ENCODE measurements around the gene PTPRK. TPM values are rescaled to one million over a fixed set of nuclear protein-coding genes. Genes with fewer than 3 reads are reported as not detected.

Gene PTPRK
- total RNA-seq, 1 experiment from 2014 or later, result 94.4 TPM

- BruUV-seq (replicated peaks), result no TSS peak
- DNase-seq, result no peak
- ChIA-PET CTCF (no interaction called here), POLR2A (no interaction called here)
- H3K27me3 Mint-ChIP-seq (ENCODE audit: insufficient read depth, unreplicated experiment), result no peaks in the 10 kb centered on the region
- H3K4me1 Mint-ChIP-seq (ENCODE audit: low read depth, unreplicated experiment), result no peaks in the 10 kb centered on the region
- H3K36me3 Mint-ChIP-seq (ENCODE audit: insufficient read depth, unreplicated experiment), result no peaks in the 10 kb centered on the region
- no peaks in the 10 kb centered on the region for H3K9me3 Mint-ChIP-seq (ENCODE audit: unreplicated experiment)
- TF ChIP-seq CTCF (IDR thresholded peaks at IDR 0.05; ENCODE audit: insufficient read depth in 1 of 2, low read depth in 1 of 2, low read length in 1 of 2, severe bottlenecking in 1 of 2, unreplicated experiment in 1 of 2), result no peak
- no peaks in the 10 kb centered on the region for H3K9me3 ChIP-seq
- no peaks in the 10 kb centered on the region for H3K4me1 ChIP-seq
- no peaks in the 10 kb centered on the region for H3K36me3 ChIP-seq (ENCODE audit: control insufficient read depth, insufficient read depth, low read length)
- intact Hi-C loops (cut with micrococcal nuclease; ENCODE audit: unreplicated experiment), result no loop called here
- no peaks in the 10 kb centered on the region for H3K27me3 ChIP-seq (replicated peaks; ENCODE audit: control insufficient read depth, insufficient read depth, low read length)
- H3K4me3 Mint-ChIP-seq (ENCODE audit: unreplicated experiment), result no peak overlapping the region
- no peak overlapping the region for H3K27ac Mint-ChIP-seq (ENCODE audit: unreplicated experiment)
- H3K4me3 ChIP-seq (ENCODE audit: low read depth, low read length), result no peak overlapping the region
Observed at GRCh38 chr6:128155826-128156225, 364.6 kb downstream of the PTPRK start.

- Mint-ChIP-seq H3K36me3 (ENCODE audit: insufficient read depth, unreplicated experiment) (no peaks in the 10 kb centered on the region), H3K4me3 (ENCODE audit: unreplicated experiment) (no peak overlapping the region), H3K27me3 (ENCODE audit: insufficient read depth, unreplicated experiment) (no peaks in the 10 kb centered on the region), H3K27ac (ENCODE audit: unreplicated experiment) (no peak overlapping the region), H3K4me1 (ENCODE audit: low read depth, unreplicated experiment) (no peaks in the 10 kb centered on the region), H3K9me3 (ENCODE audit: unreplicated experiment) (no peaks in the 10 kb centered on the region)
- H3K9me3 ChIP-seq, result no peaks in the 10 kb centered on the region
- BruUV-seq (replicated peaks), result no TSS peak
- H3K4me1 ChIP-seq, result no peaks in the 10 kb centered on the region
- DNase-seq, result no peak
- TF ChIP-seq CTCF (IDR thresholded peaks at IDR 0.05; ENCODE audit: insufficient read depth in 1 of 2, low read depth in 1 of 2, low read length in 1 of 2, severe bottlenecking in 1 of 2, unreplicated experiment in 1 of 2), result no peak
- no peak overlapping the region for H3K4me3 ChIP-seq (ENCODE audit: low read depth, low read length)
- CTCF ChIA-PET, result no interaction called here
- POLR2A ChIA-PET, result no interaction called here
- H3K36me3 ChIP-seq (ENCODE audit: control insufficient read depth, insufficient read depth, low read length), result no peaks in the 10 kb centered on the region
- intact Hi-C loops (cut with micrococcal nuclease; ENCODE audit: unreplicated experiment), result no loop called here
- H3K27me3 ChIP-seq (replicated peaks; ENCODE audit: control insufficient read depth, insufficient read depth, low read length), result no peaks in the 10 kb centered on the region
Observed at GRCh38 chr6:128152551-128152950, 367.8 kb downstream of the PTPRK start.

DNA sequence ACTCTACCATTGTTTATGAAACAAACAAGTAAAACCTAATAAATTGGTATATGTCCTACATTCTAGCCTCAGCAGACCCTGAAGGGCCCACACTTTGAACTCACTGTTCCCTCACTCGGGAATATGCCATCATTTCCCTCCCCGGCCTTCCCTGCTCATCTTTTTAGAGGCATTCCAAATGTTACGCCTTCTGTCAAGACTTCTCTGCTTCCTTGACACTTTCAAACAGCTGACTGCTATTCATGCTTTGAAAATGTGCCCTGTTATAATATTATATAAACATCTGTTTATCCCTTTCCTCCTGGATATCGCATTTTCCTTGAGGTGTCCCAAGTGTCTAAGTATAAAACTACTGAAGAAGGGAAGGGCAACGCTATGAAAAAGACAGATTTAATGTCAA, 370.0 kb downstream of the PTPRK start:
- CTCF ChIA-PET, result no interaction called here
- H3K4me1 Mint-ChIP-seq (ENCODE audit: low read depth, unreplicated experiment), result no peaks in the 10 kb centered on the region

More for the DNA sequence above, 370.0 kb downstream of the PTPRK start:
- no peak for TF ChIP-seq CTCF (IDR thresholded peaks at IDR 0.05; ENCODE audit: insufficient read depth in 1 of 2, low read depth in 1 of 2, low read length in 1 of 2, severe bottlenecking in 1 of 2, unreplicated experiment in 1 of 2)
- Histone ChIP-seq H3K4me3 (ENCODE audit: low read depth, low read length) (no peak overlapping the region), H3K27me3 (replicated peaks; ENCODE audit: control insufficient read depth, insufficient read depth, low read length) (no peaks in the 10 kb centered on the region), H3K4me1 (no peaks in the 10 kb centered on the region), H3K36me3 (ENCODE audit: control insufficient read depth, insufficient read depth, low read length) (no peaks in the 10 kb centered on the region), H3K9me3 (no peaks in the 10 kb centered on the region)
- Mint-ChIP-seq H3K4me3 (ENCODE audit: unreplicated experiment) (no peak overlapping the region), H3K27ac (ENCODE audit: unreplicated experiment) (no peak overlapping the region), H3K27me3 (ENCODE audit: insufficient read depth, unreplicated experiment) (no peaks in the 10 kb centered on the region), H3K9me3 (ENCODE audit: unreplicated experiment) (no peaks in the 10 kb centered on the region), H3K36me3 (ENCODE audit: insufficient read depth, unreplicated experiment) (no peaks in the 10 kb centered on the region)
- BruUV-seq (replicated peaks), result no TSS peak
- POLR2A ChIA-PET, result no interaction called here
- intact Hi-C loops (cut with micrococcal nuclease; ENCODE audit: unreplicated experiment), result no loop called here
- DNase-seq, result no peak

Data from Caco-2 (cell line).